IMR-90 (cell line): ENCODE measurements around the gene CDH23. TPM values are rescaled to one million over a fixed set of nuclear protein-coding genes. Genes with fewer than 3 reads are reported as not detected.

ENCODE experiments used
- ATAC-seq: fragments of 200-7000 bp; cut with Tn5 transposase; 2 replicates; pipeline ENCODE4 v1.9.1; 2020; ENCODE audit warnings: low read depth, mild to moderate bottlenecking, moderate library complexity
- BruUV-seq: library from RNA; stranded (reverse); fragments of 400-500 nt; replicated peaks from 2 replicates; lab custom pipeline; 2021; lab: Mats Ljungman, UMichigan
- CTCF ChIA-PET: fragments of 300-600 bp; formaldehyde crosslinking; extraction: SDS; loops from one replicate; lab custom pipeline; 2021; ENCODE audit warnings: antibody characterized with exemption; lab: Yijun Ruan, JAX
- POLR2A ChIA-PET: fragments of 300-600 bp; sonication (Branson Sonifier 250); formaldehyde crosslinking; loops from one replicate; lab custom pipeline; 2022; ENCODE audit warnings: antibody characterized with exemption; ENCODE audit not compliant: unreplicated experiment; lab: Charles Lee
- DNase-seq: peaks from one replicate; pipeline ENCODE4 v3.0.0; 2013
- H2AFZ ChIP-seq: replicated peaks from 2 replicates; pipeline ENCODE3; 2013; ENCODE audit warnings: low read length, mild to moderate bottlenecking; ENCODE audit not compliant: poor library complexity
- H2AK5ac ChIP-seq: 2 replicates; pipeline ENCODE4 v1.6.1; 2013; ENCODE audit warnings: low read depth, low read length, inconsistent platforms
- H2AK9ac ChIP-seq: replicated peaks from 2 replicates; pipeline ENCODE3; 2013; ENCODE audit warnings: mild to moderate bottlenecking, low read depth, low read length, moderate library complexity; ENCODE audit not compliant: poor library complexity
- H2BK120ac ChIP-seq: 2 replicates; pipeline ENCODE4 v1.6.1; 2013; ENCODE audit warnings: low read depth, low read length, inconsistent platforms
- H2BK15ac ChIP-seq: 3 replicates; pipeline ENCODE4 v1.6.1; 2013; ENCODE audit warnings: low read depth, low read length, inconsistent platforms
- H2BK20ac ChIP-seq: 2 replicates; pipeline ENCODE4 v1.6.1; 2013; ENCODE audit warnings: low read depth, mild to moderate bottlenecking, inconsistent platforms, low read length, moderate library complexity
- H2BK5ac ChIP-seq: 2 replicates; pipeline ENCODE4 v1.6.1; 2013; ENCODE audit warnings: mild to moderate bottlenecking, low read depth, low read length, inconsistent platforms; ENCODE audit not compliant: poor library complexity, severe bottlenecking
- H3K14ac ChIP-seq: replicated peaks from 2 replicates; pipeline ENCODE4 v1.6.1; 2013; ENCODE audit warnings: low read depth, low read length, inconsistent platforms
- H3K18ac ChIP-seq: 2 replicates; pipeline ENCODE4 v1.6.1; 2013; ENCODE audit warnings: low read depth, low read length, control low read depth
- H3K23ac ChIP-seq: 2 replicates; pipeline ENCODE4 v1.6.1; 2013; ENCODE audit warnings: low read depth, low read length, inconsistent platforms
- H3K27ac ChIP-seq: 2 replicates; pipeline ENCODE4 v1.5.1; 2013; ENCODE audit warnings: mild to moderate bottlenecking, control low read depth, low read length; ENCODE audit not compliant: insufficient read depth
- H3K27me3 ChIP-seq: 2 replicates; pipeline ENCODE4 v1.6.1; 2013; ENCODE audit warnings: low read length; ENCODE audit not compliant: control insufficient read depth, insufficient read depth
- H3K36me3 ChIP-seq: 2 replicates; pipeline ENCODE4 v1.6.1; 2013; ENCODE audit warnings: low read length, mixed read lengths; ENCODE audit not compliant: control insufficient read depth, insufficient read depth
- H3K4ac ChIP-seq: 2 replicates; pipeline ENCODE4 v1.6.1; 2013; ENCODE audit warnings: low read depth, low read length, inconsistent platforms
- H3K4me1 ChIP-seq: 2 replicates; pipeline ENCODE4 v1.6.1; 2013; ENCODE audit warnings: low read length, mixed read lengths; ENCODE audit not compliant: control insufficient read depth, insufficient read depth
- H3K4me2 ChIP-seq: 2 replicates; pipeline ENCODE4 v1.6.1; 2013; ENCODE audit warnings: low read depth, mild to moderate bottlenecking, control low read depth, low read length, moderate library complexity
- H3K4me3 ChIP-seq: 2 replicates; pipeline ENCODE4 v1.5.1; 2013; ENCODE audit warnings: low read depth, mild to moderate bottlenecking, control low read depth, low read length, moderate library complexity; ENCODE audit not compliant: insufficient read depth
- H3K56ac ChIP-seq: 2 replicates; pipeline ENCODE4 v1.6.1; 2013; ENCODE audit warnings: low read length, inconsistent platforms; ENCODE audit not compliant: insufficient read depth; ENCODE audit errors: extremely low read depth
- H3K79me1 ChIP-seq, 2 experiments: 2 replicates each; pipeline ENCODE4 v1.6.1; 2013; ENCODE audit warnings: low read length in 2 of 2, inconsistent platforms in 1 of 2, low read depth in 1 of 2
- H3K9ac ChIP-seq: 2 replicates; pipeline ENCODE4 v1.6.1; 2013; ENCODE audit warnings: low read depth, low read length, control low read depth
- H3K9me1 ChIP-seq: 2 replicates; pipeline ENCODE4 v1.6.1; 2013; ENCODE audit warnings: low read length, inconsistent platforms; ENCODE audit not compliant: insufficient read depth
- H3K9me3 ChIP-seq: 2 replicates; pipeline ENCODE4 v1.6.1; 2013; ENCODE audit warnings: low read length; ENCODE audit not compliant: control insufficient read depth, insufficient read depth
- H4K20me1 ChIP-seq: 2 replicates; pipeline ENCODE4 v1.6.1; 2013; ENCODE audit warnings: low read length, inconsistent platforms; ENCODE audit not compliant: insufficient read depth
- H4K5ac ChIP-seq: 2 replicates; pipeline ENCODE4 v1.6.1; 2013; ENCODE audit warnings: mild to moderate bottlenecking, low read depth, low read length, control low read depth
- H4K8ac ChIP-seq, 2 experiments: 2 replicates each; pipeline ENCODE4 v1.6.1; 2013; ENCODE audit warnings: low read depth in 2 of 2, low read length in 2 of 2, control low read depth in 1 of 2, inconsistent platforms in 1 of 2
- H4K91ac ChIP-seq: 2 replicates; pipeline ENCODE4 v1.6.1; 2013; ENCODE audit warnings: low read depth, low read length, inconsistent platforms; ENCODE audit not compliant: insufficient read depth
- CHD1 ChIP-seq: IDR thresholded peaks from 2 replicates; pipeline ENCODE4 v1.6.1; 2012; ENCODE audit warnings: low read depth, low read length, improper control_type of control experiment
- FOS ChIP-seq: fragments of 150-350 bp; IDR thresholded peaks from 2 replicates; pipeline ENCODE4 v1.6.1; 2016; ENCODE audit warnings: low read depth, low read length
- NFE2L2 ChIP-seq: fragments of 150-350 bp; IDR thresholded peaks from 2 replicates; pipeline ENCODE4 v1.6.1; 2016; ENCODE audit warnings: low read depth, mild to moderate bottlenecking, low read length
- POLR2A ChIP-seq: IDR thresholded peaks from 2 replicates; pipeline ENCODE4 v1.6.1; 2012; ENCODE audit warnings: mild to moderate bottlenecking, low read depth, low read length
- RAD21 ChIP-seq: IDR thresholded peaks from 2 replicates; pipeline ENCODE4 v1.6.1; 2012; ENCODE audit warnings: low read length, improper control_type of control experiment
- RCOR1 ChIP-seq: IDR thresholded peaks from 2 replicates; pipeline ENCODE4 v1.6.1; 2012; ENCODE audit warnings: mild to moderate bottlenecking, low read length, improper control_type of control experiment; ENCODE audit not compliant: insufficient replicate concordance
- SMC3 ChIP-seq: fragments of 150-350 bp; IDR thresholded peaks from 2 replicates; pipeline ENCODE4 v1.6.1; 2016; ENCODE audit warnings: low read depth, mild to moderate bottlenecking, antibody characterized with exemption, low read length, moderate library complexity
- USF2 ChIP-seq: fragments of 150-350 bp; IDR thresholded peaks from 2 replicates; pipeline ENCODE4 v1.6.1; 2017; ENCODE audit warnings: mild to moderate bottlenecking, antibody characterized with exemption, low read length, low read depth
- WGBS, 2 experiments: methylation state at CpG; one replicate each; pipeline versions ENCODE4 v1.1.5 to v1.1.7; 2013; ENCODE audit warnings: missing lambda C conversion rate in 2 of 2; ENCODE audit not compliant: insufficient read length in 1 of 2; ENCODE audit errors: extremely low coverage in 2 of 2; 5-methylcytosine and 5-hydroxymethylcytosine counted together
- dilution Hi-C: fragments of 300-500 bp; cut with HindIII; formaldehyde crosslinking; loops from one replicate; pipeline ENCODE4 v1.14.3; 2018; ENCODE audit warnings: low sequenced_read_pairs; ENCODE audit not compliant: unreplicated experiment
- in situ Hi-C: fragments of 300-500 bp; cut with MboI; formaldehyde crosslinking; loops from 3 replicates; pipeline ENCODE4 v1.14.3; 2019; ENCODE audit warnings: low sequenced_read_pairs, inconsistent platforms, mixed read lengths
- intact Hi-C: fragments of 100-400 bp; cut with micrococcal nuclease; formaldehyde crosslinking; loops from 2 replicates; pipeline ENCODE4 v1.10.0; 2022
- polyA plus RNA-seq, 3 experiments: library from polyadenylated mRNA; depleted of rRNA; stranded (reverse); fragments of >200 nt; gene quantifications; 2 replicates each; pipeline ENCODE4 v1.2.3, GENCODE V29; 2012; ENCODE audit warnings: low replicate concordance in 1 of 3
- total RNA-seq: library from RNA; depleted of rRNA; stranded (reverse); fragments of >200 nt; gene quantifications from 2 replicates; pipeline ENCODE4 v1.2.3, GENCODE V29; 2012
- TF ChIP-seq, protein P1 (sequence below): conservative IDR thresholded peaks from 2 replicates; pipeline ENCODE4 v1.5.1; 2012; ENCODE audit warnings: mild to moderate bottlenecking, low read depth, low read length, improper control_type of control experiment

Gene CDH23
- total and polyA plus RNA-seq, 2 of the 4 experiments (the other 2 are of a cell fraction) = under 0.01 to 0.03 TPM

DNA sequence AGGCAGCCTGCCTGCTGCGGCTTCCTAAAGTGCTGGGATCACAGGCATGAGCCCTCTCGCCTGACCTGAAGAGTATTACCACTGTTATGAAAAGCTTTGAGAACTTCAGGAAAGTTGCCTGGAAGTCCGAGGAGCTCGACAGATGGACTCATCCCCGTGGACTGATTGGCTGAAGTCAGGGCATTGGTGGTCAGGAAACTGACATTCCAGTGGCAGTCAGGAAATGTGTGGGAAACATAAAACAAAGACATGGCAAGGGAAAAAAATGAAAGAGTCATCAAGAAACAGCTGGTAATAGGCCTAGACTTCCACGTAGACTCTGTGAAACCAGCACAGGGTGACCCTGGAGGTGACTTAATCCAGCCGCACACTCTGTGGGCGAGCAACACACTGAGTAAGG lies 123.3 kb downstream of the CDH23 start:
- no peak for ATAC-seq
- no TSS peak for BruUV-seq
- H3K4me2 ChIP-seq = no peak overlapping the region
- ChIA-PET POLR2A (no interaction called here), CTCF (no interaction called here)
- H4K91ac ChIP-seq = no peak overlapping the region
- H2BK5ac ChIP-seq = no peak overlapping the region
- H3K56ac ChIP-seq = no peak overlapping the region
- in situ Hi-C loops = no loop called here
- H3K27me3 ChIP-seq = peaks cover 29% of the 10 kb centered on the region
- no peaks in the 10 kb centered on the region for H3K36me3 ChIP-seq
- WGBS, 2 experiments = 43% methylated on average over 4 of the region's 8 CpGs; no CpG with 5 or more reads in 1 of the 2 experiments
- no peak overlapping the region for H3K18ac ChIP-seq
- no peak overlapping the region for H3K27ac ChIP-seq
- intact Hi-C loops = no loop called here
- no peaks in the 10 kb centered on the region for H3K9me3 ChIP-seq
- DNase-seq = peak; percentile 3
- no peaks in the 10 kb centered on the region for H3K9me1 ChIP-seq
- H3K4me3 ChIP-seq = no peak overlapping the region
- no peak overlapping the region for H3K23ac ChIP-seq
- no peak overlapping the region for H4K8ac ChIP-seq
- H3K4ac ChIP-seq = no peak overlapping the region
- H4K20me1 ChIP-seq = no peaks in the 10 kb centered on the region
- H2AK9ac ChIP-seq = no peak overlapping the region
- no peak overlapping the region for H2BK15ac ChIP-seq
- no peaks in the 10 kb centered on the region for H3K4me1 ChIP-seq
- H2AK5ac ChIP-seq = no peak overlapping the region
- H3K79me1 ChIP-seq = no peaks in the 10 kb centered on the region
- no peak overlapping the region for H3K9ac ChIP-seq
- TF ChIP-seq POLR2A (no peak), FOS (no peak), NFE2L2 (no peak), RAD21 (no peak), CHD1 (no peak), SMC3 (no peak), USF2 (no peak), RCOR1 (no peak)
- TF ChIP-seq, protein P1, sequence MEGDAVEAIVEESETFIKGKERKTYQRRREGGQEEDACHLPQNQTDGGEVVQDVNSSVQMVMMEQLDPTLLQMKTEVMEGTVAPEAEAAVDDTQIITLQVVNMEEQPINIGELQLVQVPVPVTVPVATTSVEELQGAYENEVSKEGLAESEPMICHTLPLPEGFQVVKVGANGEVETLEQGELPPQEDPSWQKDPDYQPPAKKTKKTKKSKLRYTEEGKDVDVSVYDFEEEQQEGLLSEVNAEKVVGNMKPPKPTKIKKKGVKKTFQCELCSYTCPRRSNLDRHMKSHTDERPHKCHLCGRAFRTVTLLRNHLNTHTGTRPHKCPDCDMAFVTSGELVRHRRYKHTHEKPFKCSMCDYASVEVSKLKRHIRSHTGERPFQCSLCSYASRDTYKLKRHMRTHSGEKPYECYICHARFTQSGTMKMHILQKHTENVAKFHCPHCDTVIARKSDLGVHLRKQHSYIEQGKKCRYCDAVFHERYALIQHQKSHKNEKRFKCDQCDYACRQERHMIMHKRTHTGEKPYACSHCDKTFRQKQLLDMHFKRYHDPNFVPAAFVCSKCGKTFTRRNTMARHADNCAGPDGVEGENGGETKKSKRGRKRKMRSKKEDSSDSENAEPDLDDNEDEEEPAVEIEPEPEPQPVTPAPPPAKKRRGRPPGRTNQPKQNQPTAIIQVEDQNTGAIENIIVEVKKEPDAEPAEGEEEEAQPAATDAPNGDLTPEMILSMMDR = no peak
- H3K14ac ChIP-seq = no peak overlapping the region
- no peak overlapping the region for H2AFZ ChIP-seq
- dilution Hi-C loops = no loop called here
- no peak overlapping the region for H2BK120ac ChIP-seq
- no peak overlapping the region for H4K5ac ChIP-seq
- H2BK20ac ChIP-seq = no peak overlapping the region
